Measurements from ENCODE around the gene ZNF816.
"Not testable (repeated sequence)": the region's sequence is repeated elsewhere in the genome, so short reads cannot be mapped to it uniquely, and the experiment has no call there.

Gene ZNF816

DNA sequence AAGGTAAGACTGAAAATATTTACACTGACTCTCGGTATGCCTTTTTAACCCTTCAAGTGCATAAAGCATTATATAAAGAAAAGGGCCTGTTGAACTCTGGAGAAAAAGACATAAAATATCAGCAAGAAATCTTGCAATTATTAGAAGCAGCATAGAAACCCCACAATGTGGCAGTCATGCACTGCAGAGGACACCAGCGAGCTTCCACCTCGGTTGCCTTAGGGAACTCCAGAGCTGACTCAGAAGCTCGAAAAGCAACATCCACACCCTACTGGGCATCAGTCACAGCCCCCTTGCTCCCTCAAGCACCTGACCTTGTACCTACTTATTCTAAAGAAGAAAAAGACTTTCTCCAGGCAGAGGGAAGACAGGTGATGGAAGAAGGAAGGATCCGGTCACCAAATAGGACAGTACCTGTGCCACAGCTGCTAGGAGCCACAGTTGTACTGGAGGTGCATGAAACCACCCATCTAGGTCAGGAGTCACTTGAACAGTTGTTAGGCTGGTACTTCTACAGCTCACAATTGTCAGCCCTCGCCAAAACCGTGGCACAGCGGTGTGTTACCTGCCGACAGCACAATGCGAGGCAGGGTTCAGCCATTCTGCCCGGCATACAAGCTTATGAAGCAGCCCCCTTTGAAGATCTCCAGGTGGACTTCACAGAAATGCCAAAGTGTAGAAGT, 2.9 kb downstream of the ZNF816 start:
- peak; percentile 23 for DNase-seq

GRCh38 chr19:52957591-52957990, 5.1 kb downstream of the ZNF816 start:
- DNase-seq = no peak

GRCh38 chr19:52956917-52957316, 5.8 kb downstream of the ZNF816 start:
- no peak for DNase-seq

GRCh38 chr19:52949422-52949821, 13.3 kb downstream of the ZNF816 start:
- DNase-seq = no peak

DNA sequence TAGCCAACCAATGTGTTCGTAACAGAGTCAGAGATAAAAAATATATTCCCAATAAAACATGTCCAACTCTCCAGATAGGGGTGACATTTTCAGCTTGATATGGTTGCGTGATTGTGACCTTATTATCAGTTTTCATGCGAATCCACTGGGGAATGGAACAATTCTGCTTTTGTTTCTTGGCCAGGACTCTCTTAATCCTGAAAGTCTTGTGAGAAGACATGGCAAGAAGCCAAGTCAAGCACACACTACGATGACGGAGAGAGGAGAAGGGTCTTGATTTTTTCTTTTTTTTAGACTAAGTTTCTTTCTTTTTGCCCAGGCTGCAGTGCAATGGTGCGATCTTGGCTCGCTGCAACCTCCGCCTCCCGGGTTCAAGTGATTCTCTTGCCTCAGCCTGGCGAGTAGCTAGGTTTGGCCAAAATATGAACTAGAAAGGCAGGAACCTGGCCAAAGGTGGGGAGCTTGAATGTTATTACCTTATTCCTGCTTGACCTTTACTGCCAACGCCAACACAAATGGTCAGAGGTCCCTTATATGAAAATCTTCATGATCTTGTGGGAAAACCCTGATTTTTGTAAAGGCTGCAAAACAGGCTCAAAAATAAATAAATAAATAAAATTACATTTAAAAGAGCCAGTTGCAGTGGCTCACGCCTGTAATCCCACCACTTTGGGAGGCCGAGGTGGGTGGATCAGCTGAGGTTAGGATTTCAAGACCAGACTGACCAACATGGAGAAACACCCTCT, 14.5 kb downstream of the ZNF816 start:
- DNase-seq = no peak

DNA sequence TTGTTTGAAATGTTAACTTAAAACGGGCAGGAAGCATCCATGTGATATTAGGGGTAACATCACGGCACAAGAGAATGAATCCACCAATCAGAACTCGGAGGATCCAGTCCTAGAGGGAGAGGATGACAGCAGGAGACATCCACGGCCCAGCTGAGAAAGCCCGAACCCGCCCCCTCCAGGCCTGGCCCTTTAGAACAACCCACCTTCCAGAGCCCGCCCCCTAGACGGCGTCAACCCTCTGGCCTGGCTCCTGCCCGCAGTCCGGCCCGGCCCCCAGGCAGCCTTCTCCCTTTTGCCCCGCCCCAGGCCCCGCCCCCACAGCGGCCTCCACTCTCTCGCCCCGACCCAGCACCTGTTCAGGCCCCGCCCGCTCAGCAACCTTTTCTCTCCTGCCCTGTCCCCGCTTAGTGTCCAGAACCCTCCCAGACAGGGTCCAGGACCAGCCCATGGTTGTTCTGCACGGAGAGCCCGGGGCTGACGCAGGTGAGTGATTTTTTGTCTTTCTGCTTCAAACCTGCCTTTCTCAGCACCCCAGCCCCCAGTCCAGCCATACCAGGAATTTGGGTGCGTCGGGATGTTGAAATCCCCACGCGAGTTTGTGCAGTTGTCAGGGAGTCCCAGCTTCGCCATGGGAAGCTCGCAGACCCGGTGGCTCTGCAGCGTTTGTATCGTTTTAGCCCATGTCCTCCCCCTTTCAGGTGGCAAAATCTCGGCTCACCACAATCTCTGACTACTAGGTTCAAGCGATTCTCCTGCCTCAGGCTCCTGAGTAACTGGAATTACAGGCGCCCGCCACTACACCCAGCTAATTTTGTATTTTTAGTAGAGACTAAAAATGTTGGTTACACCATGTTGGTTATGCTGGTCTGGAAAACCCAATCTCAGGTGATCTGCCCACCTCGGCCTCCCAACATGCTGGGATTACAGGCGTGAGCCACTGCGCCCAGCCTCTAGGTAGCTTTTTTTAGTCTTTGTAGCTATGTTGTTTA, 16.1 kb downstream of the ZNF816 start:
- no peak for DNase-seq

GRCh38 chr19:52945652-52946321, 16.9 kb downstream of the ZNF816 start:
- DNase-seq = no peak

GRCh38 chr19:52944703-52945493, 17.8 kb downstream of the ZNF816 start:
- DNase-seq = not testable (repeated sequence)

DNA sequence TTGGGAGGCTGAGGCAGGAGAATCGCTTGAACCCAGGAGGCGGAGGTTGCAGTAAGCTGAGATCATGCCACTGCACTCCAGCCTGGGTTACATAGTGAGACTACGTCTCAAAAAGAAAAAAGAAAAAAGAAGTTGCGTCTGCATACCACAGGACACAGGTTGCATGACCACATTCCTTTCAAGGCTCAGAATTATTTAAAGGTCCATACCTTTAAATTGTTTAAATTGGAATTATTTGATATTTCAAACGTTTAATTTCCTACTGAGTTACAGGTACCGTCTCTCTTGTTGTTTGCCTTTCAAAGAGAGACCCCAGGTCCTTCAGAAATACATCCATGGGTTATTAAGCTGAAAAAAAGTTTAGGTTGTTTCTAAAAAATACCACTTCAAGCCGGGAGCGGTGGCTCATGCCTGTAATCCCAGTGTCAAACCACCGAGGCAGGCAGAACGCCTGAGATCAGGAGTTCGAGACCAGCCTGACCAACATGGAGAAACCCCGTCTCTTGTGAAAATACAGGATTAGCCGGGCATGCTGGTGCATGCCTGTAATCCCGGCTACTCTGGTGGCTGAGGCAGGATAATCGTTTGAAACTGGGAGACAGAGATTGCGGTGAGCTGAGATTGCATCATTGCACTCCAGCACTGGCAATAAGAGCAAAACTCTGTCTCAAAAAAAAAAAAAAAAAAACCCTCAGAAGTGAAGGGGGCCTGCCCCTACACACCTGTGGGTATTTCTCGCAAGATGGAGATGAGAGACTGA, 18.6 kb downstream of the ZNF816 start:
- DNase-seq = no peak

DNA sequence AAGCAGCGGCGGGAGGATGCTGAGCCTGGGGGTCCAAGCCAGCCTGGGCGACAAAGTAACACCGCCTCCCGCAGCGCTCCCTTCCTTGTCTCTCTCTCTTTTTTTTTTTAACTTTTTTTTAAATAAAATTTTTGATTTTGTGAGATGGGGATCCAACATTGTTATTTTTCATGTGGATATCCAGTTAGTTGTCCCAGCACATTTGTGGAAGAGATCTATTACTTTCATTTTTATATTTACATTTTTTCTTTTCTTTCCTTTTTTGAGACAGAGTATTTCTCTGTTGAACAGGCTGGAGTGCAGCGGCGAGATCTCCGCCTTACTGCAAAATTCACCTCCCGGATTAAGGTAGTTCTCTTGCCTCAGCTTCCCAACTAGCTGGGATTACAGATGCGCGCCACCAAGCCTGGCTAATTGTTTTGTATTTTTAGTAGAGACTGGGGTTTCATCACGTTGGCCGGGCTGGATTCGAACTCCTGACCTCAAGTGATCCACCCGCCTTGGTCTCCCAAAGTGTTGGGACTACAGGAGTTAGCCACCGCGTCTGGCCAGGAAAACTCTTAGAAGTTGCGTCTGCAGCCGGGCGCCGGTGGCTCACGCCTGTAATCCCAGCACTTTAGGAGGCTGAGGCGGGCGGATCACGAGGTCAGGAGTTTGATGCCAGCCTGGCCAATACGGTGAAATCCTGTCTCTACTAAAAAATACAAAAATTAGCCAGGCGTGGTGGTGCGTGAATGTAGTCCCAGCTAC, 19.4 kb downstream of the ZNF816 start:
- no peak for DNase-seq

DNA sequence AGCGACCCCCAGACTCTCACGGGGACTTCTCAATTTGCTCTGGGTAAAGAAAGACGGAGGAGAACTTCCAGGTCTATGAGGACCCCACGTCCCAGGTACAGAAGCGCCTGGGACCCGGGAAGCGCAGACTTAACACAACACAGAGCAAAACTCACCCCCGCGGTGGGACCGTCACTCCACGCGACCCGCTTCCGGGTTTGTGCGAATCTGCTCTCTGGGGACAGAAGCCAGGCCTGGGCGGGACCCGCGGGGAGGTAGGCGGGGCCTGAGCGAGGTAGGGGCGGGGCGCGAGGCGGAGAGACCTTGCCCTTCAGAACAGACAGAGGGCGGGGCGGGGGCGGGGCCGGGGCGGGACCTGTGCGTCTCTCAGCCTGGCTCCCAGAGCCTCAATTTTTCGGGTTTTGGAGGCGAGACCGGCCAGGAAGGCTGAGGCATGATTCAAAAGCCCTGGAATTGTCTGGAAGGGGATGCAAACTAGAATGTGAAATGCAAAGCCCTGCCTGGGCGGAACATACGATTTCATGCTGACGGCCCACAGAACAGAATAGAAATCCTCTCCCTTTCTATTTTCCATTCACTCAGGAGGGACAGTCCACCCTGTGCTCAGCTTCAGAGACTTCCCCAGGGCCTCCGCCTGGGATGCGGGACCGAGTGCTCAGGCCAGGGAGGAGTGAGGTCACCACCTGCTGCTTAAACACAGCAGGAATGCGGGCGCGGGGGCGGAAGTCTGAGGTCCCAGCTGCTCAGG, 20.1 kb downstream of the ZNF816 start:
- DNase-seq = peak; percentile 89

GRCh38 chr19:52941941-52942385, 20.7 kb downstream of the ZNF816 start:
- DNase-seq = no peak

- not testable (repeated sequence) for DNase-seq
These were observed 21.2 kb downstream of the ZNF816 start for GRCh38 chr19:52941523-52941922.

DNA sequence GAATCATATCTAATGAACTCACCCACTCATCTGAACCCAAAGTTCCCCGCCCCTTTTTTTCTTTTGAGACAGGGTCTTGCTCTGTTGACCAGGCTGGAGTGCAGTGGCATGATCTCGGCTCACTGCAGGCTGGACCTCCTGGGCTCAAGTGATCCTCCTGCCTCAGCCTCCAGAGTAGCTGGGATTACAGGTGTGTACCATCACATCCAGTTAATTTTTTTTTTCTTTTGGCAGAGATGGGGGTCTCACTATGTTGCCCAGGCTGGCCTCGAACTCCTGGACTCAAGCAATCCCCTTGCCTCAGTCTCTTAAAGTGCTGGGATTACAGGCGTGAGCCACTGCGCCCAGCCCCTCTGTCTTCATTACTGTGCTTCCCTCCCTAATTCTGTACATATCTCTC, 21.8 kb downstream of the ZNF816 start:
- DNase-seq = not testable (repeated sequence)

DNA sequence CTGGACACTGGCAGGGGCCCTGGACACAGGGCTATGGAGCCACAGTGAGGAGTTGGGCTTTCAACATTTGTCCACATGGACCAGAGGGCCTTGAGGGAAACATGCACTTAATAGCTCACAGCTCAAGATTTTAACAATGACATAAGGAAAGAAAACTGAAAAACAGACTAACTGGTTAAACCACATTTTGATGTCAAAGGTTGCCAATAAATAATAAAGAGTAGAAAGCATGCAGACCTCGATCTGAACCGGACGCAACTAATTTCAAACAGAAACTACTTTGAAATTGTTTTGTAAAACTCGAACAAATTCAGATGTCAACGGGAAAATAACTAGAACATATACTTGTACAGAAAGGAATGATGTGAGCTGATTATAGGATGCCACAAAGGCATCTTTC, 23.9 kb downstream of the ZNF816 start:
- no peak for DNase-seq

- DNase-seq = no peak
These were observed 25.7 kb downstream of the ZNF816 start for GRCh38 chr19:52936954-52937325.

DNA sequence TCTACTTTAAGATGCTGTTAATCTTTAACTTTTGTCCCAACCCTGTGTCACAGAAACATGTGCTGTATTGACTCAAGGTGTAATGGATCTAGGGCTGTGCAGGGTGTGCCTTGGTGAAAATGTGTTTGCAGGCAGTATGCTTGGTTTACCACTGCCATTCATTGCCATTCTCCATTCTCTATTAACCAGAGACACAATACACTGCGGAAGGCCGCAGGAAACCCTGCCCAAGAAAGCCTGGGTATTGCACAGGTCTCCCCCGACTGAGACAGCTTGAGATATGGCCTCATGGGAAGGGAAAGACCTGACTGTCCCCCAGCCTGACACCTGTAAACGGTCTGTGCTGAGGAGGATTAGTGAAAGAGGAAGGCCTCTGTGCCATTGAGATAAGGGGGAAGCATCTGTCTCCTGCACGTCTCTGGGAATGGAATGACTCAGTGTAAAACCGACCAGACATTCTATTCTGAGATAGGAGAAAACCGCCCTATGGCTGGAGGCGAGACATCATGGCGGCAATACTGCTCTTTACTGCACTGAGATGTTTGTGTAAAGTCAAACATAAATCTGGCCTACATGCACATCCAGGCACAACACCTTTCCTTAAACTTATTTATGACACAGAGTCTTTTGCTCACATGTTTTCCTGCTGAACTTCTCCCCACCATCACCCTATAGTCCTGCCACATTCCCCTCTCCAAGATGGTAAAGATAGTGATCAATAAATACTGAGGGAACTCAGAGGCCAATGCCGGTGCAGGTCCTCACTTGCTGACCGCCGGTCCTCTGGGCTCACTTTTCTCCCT, 26.3 kb downstream of the ZNF816 start:
- DNase-seq = no peak

DNA sequence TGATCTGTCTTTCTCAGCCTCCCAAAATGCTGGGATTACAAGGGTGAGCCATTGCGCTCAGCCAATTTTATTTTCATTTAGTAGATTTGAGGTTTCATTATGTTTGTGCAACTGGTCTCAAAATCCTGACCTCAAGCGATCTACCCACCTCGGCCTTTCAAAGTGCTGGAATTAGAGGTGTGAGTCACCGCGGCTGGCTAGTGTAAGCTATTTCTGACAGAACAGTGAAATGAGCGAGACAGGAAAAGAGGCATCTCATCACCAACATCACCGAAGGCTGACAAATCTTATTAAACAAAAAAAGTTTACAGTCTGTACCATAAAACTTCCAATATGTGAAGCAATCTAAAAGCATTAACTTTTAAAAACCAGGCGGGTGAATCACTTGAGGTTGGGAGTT, 27.2 kb downstream of the ZNF816 start:
- no peak for DNase-seq

- DNase-seq = not testable (repeated sequence)
These were observed 38.0 kb downstream of the ZNF816 start for GRCh38 chr19:52924641-52925040.

All from T1000 (cell line).